K562 (cell line): ENCODE measurements around the gene KCTD15. TPM values are rescaled to one million over a fixed set of nuclear protein-coding genes. Genes with fewer than 3 reads are reported as not detected.

Experiments used
- ATAC-seq: fragments of 200-7000 bp; cut with Tn5 transposase; 3 replicates; pipeline ENCODE4 v1.9.1; 2020; ENCODE audit warnings: moderate library complexity
- BruUV-seq: library from RNA; stranded (reverse); fragments of 400-500 nt; replicated peaks from 2 replicates; lab custom pipeline; 2021; lab: Mats Ljungman, UMichigan
- CTCF ChIA-PET: fragments of 300-600 bp; formaldehyde crosslinking; extraction: SDS; loops from one replicate; lab custom pipeline; 2021; ENCODE audit warnings: low intra/inter-chr PET ratio; lab: Yijun Ruan, JAX
- POLR2A ChIA-PET: fragments of 300-600, 350-650 bp; sonication (Branson Sonifier 250); formaldehyde crosslinking; extraction: SDS; loops from one replicate; lab custom pipeline; 2021; ENCODE audit warnings: antibody characterized with exemption, inconsistent platforms; lab: Yijun Ruan, JAX
- DNase-seq, 4 experiments: peaks; one replicate each; pipeline versions ENCODE4 v3.0.0 to v3.0.0-alpha.2; 2011 to 2018; ENCODE audit warnings: low spot score in 3 of 4, mixed read lengths in 3 of 4; ENCODE audit errors: extremely low read depth in 1 of 4
- FAIRE-seq: peaks from 2 replicates; lab custom pipeline; 2011; peaks lifted over from hg19 to GRCh38; lab: Jason Lieb, UNC
- H2AFZ ChIP-seq: 2 replicates; pipeline ENCODE4 v1.6.0; 2011; ENCODE audit warnings: low read depth, low read length, control low read depth, inconsistent platforms
- H3K27ac ChIP-seq: fragments of 200-600 bp; 3 replicates; pipeline ENCODE4 v1.8.0; 2011; ENCODE audit warnings: low read depth, mild to moderate bottlenecking, control low read depth, inconsistent platforms, low read length, moderate library complexity, mixed read lengths; ENCODE audit errors: extremely low read depth
- H3K27me3 ChIP-seq, 2 experiments: fragments of 300-600 bp in 1 of 2; 2 replicates in 1 of 2; 3 replicates in 1 of 2; pipeline versions ENCODE4 v1.6.0 to v1.8.0; 2011; ENCODE audit warnings: inconsistent platforms in 2 of 2, low read length in 2 of 2, mild to moderate bottlenecking in 1 of 2, mixed read lengths in 1 of 2, moderate library complexity in 1 of 2; ENCODE audit not compliant: control insufficient read depth in 2 of 2, insufficient read depth in 2 of 2
- H3K36me3 ChIP-seq: fragments of 300-600 bp; 3 replicates; pipeline ENCODE4 v1.8.0; 2011; ENCODE audit warnings: mild to moderate bottlenecking, low read length, inconsistent platforms; ENCODE audit not compliant: control insufficient read depth, insufficient read depth
- H3K4me1 ChIP-seq, 2 experiments: fragments of 200-600 bp in 1 of 2; replicated peaks in 1 of 2; 2 replicates in 1 of 2; 3 replicates in 1 of 2; pipeline versions ENCODE4 v1.5.1 to v1.8.0; 2011; ENCODE audit warnings: inconsistent platforms in 2 of 2, low read length in 2 of 2, mild to moderate bottlenecking in 1 of 2, mixed read lengths in 1 of 2, moderate library complexity in 1 of 2; ENCODE audit not compliant: control insufficient read depth in 2 of 2, insufficient read depth in 2 of 2
- H3K4me2 ChIP-seq: 2 replicates; pipeline ENCODE4 v1.6.1; 2011; ENCODE audit warnings: low read length, control low read depth, inconsistent platforms, mixed read lengths; ENCODE audit not compliant: insufficient read depth
- H3K4me3 ChIP-seq: fragments of 200-600 bp; sonication (generic), shearing (Covaris generic); 2 replicates; pipeline ENCODE4 v1.5.1; 2016; ENCODE audit warnings: control low read depth, inconsistent platforms
- H3K79me2 ChIP-seq: fragments of 200-600 bp; 3 replicates; pipeline ENCODE4 v1.8.0; 2011; ENCODE audit warnings: low read length, inconsistent platforms; ENCODE audit not compliant: control insufficient read depth, insufficient read depth
- H3K9ac ChIP-seq, 2 experiments: 2 replicates each; pipeline versions ENCODE4 v1.6.0 to v1.6.1; 2011; ENCODE audit warnings: low read depth in 2 of 2, low read length in 2 of 2, control low read depth in 1 of 2, inconsistent platforms in 1 of 2, mild to moderate bottlenecking in 1 of 2, mixed read lengths in 1 of 2; ENCODE audit not compliant: insufficient read depth in 1 of 2
- H3K9me1 ChIP-seq: one replicate; pipeline ENCODE4 v1.6.0; 2011; ENCODE audit warnings: inconsistent platforms, mild to moderate bottlenecking, low read length, moderate library complexity; ENCODE audit not compliant: control insufficient read depth, insufficient read depth
- H3K9me3 ChIP-seq: replicated peaks from 2 replicates; pipeline ENCODE4 v1.5.1; 2011; ENCODE audit warnings: low read depth, low read length, inconsistent platforms; ENCODE audit not compliant: control insufficient read depth, insufficient read depth
- H4K20me1 ChIP-seq: replicated peaks from 2 replicates; pipeline ENCODE4 v1.6.1; 2011; ENCODE audit warnings: low read length, inconsistent platforms, mixed read lengths; ENCODE audit not compliant: control insufficient read depth, insufficient read depth
- ATF1 ChIP-seq, 2 experiments: fragments of 450-650 bp in 1 of 2; IDR thresholded peaks; 2 replicates each; pipeline ENCODE4 v1.6.1; 2016; ENCODE audit warnings: missing compliant biosample characterization in 1 of 2, missing genetic modification characterization in 1 of 2
- PRMT5 ChIP-seq: sonication (generic); formaldehyde crosslinking; IDR thresholded peaks from 2 replicates; pipeline ENCODE4 v1.5.0; 2020; ENCODE audit warnings: missing genetic modification reagents
- RNF2 ChIP-seq: sonication (generic); IDR thresholded peaks from 2 replicates; pipeline ENCODE4 v1.6.1; 2016
- WGBS: fragments of 100-300 bp; shearing (Covaris generic); methylation state at CpG from one replicate; pipeline ENCODE4 v1.1.6; 2016; ENCODE audit warnings: low coverage, mixed read lengths; ENCODE audit not compliant: insufficient coverage; ENCODE audit errors: missing lambda C conversion rate; 5-methylcytosine and 5-hydroxymethylcytosine counted together
- in situ Hi-C: fragments of 300-500 bp; cut with MboI; formaldehyde crosslinking; loops from 4 replicates; pipeline ENCODE4 v1.15.0; 2018; ENCODE audit warnings: inconsistent platforms, mixed read lengths
- intact Hi-C: fragments of 100-400 bp; cut with micrococcal nuclease; formaldehyde crosslinking; loops from 2 replicates; pipeline ENCODE4 v1.14.2; 2022
- polyA plus RNA-seq, 8 experiments: library from polyadenylated mRNA; depleted of rRNA in 4 of 8; stranded (reverse) in 5 of 8; unstranded in 3 of 8; fragments of >200 nt; fragmentation: Nextera tagmentation in 2 of 8; fragmentation: Illumina TruSeq in 1 of 8; extraction: Ambion mirVana in 2 of 8; extraction: Trizol in 1 of 8; gene quantifications; 2 replicates each; pipeline versions ENCODE4 v1.2.1 to v1.2.3, GENCODE V29; 2011 to 2014; ENCODE audit warnings: inconsistent platforms in 1 of 8, missing spikeins in 1 of 8
- total RNA-seq, 7 experiments: library from RNA; depleted of rRNA in 6 of 7; stranded (reverse); fragments of >200 nt in 6 of 7; fragmentation: Illumina TruSeq in 2 of 7; extraction: Trizol in 2 of 7; gene quantifications; 2 replicates each; pipeline versions ENCODE4 v1.2.1 to v1.2.3, GENCODE V29; 2011 to 2021; ENCODE audit warnings: low replicate concordance in 1 of 7
- TF ChIP-seq, protein P1 (sequence below): fragments of 200-600 bp; sonication (generic); IDR thresholded peaks from one replicate; pipeline ENCODE4 v1.6.1; 2012; ENCODE audit warnings: mild to moderate bottlenecking, low read depth, low read length, inconsistent platforms

KCTD15 gene
- total and polyA plus RNA-seq, 9 of the 15 experiments (the other 6 are each of a cell fraction or from before 2014, with no cell fraction given) = 1.7 to 49.0 (median 11.8) TPM

GRCh38 chr19:33781996-33782395 is 14.7 kb upstream of the KCTD15 start:
- intact Hi-C loops (no loop called here), in situ Hi-C loops (loop anchor here (5.0 kb wide), 2 partner anchors 310 to 925 kb away; no protein-coding TSS in a partner anchor)
- no peak for ATAC-seq

GRCh38 chr19:33784432-33784831 is 12.2 kb upstream of the KCTD15 start:
- Histone ChIP-seq H4K20me1 (peaks cover 10% of the 10 kb centered on the region), H3K9me1 (no peaks in the 10 kb centered on the region), H2AFZ (no peak overlapping the region), H3K27me3 (peaks cover 26 to 56% of the 10 kb centered on the region in 2 experiments; a peak in 4 of 5 replicates), H3K4me1 (peaks cover 0 to 3% of the 10 kb centered on the region in 2 experiments; a peak in 1 of 5 replicates), H3K36me3 (no peaks in the 10 kb centered on the region), H3K27ac (no peak overlapping the region), H3K9ac (no peak overlapping the region), H3K4me3 (no peak overlapping the region), H3K4me2 (no peak overlapping the region), H3K9me3 (no peaks in the 10 kb centered on the region), H3K79me2 (no peaks in the 10 kb centered on the region)
- ChIA-PET POLR2A (interaction anchor here (0.7 kb wide), 1 partner anchor 340 kb away, joined by 4 read pairs; no protein-coding TSS in a partner anchor), CTCF (no interaction called here)
- ATAC-seq = no peak
- no peak for DNase-seq
- no TSS peak for BruUV-seq
- intact Hi-C loops = no loop called here
- no peak for FAIRE-seq
- in situ Hi-C loops = loop anchor here (5.0 kb wide), 2 partner anchors 308 to 923 kb away; no protein-coding TSS in a partner anchor
- WGBS = 3% methylated on average over 5 of the region's 5 CpGs
- TF ChIP-seq, protein P1, sequence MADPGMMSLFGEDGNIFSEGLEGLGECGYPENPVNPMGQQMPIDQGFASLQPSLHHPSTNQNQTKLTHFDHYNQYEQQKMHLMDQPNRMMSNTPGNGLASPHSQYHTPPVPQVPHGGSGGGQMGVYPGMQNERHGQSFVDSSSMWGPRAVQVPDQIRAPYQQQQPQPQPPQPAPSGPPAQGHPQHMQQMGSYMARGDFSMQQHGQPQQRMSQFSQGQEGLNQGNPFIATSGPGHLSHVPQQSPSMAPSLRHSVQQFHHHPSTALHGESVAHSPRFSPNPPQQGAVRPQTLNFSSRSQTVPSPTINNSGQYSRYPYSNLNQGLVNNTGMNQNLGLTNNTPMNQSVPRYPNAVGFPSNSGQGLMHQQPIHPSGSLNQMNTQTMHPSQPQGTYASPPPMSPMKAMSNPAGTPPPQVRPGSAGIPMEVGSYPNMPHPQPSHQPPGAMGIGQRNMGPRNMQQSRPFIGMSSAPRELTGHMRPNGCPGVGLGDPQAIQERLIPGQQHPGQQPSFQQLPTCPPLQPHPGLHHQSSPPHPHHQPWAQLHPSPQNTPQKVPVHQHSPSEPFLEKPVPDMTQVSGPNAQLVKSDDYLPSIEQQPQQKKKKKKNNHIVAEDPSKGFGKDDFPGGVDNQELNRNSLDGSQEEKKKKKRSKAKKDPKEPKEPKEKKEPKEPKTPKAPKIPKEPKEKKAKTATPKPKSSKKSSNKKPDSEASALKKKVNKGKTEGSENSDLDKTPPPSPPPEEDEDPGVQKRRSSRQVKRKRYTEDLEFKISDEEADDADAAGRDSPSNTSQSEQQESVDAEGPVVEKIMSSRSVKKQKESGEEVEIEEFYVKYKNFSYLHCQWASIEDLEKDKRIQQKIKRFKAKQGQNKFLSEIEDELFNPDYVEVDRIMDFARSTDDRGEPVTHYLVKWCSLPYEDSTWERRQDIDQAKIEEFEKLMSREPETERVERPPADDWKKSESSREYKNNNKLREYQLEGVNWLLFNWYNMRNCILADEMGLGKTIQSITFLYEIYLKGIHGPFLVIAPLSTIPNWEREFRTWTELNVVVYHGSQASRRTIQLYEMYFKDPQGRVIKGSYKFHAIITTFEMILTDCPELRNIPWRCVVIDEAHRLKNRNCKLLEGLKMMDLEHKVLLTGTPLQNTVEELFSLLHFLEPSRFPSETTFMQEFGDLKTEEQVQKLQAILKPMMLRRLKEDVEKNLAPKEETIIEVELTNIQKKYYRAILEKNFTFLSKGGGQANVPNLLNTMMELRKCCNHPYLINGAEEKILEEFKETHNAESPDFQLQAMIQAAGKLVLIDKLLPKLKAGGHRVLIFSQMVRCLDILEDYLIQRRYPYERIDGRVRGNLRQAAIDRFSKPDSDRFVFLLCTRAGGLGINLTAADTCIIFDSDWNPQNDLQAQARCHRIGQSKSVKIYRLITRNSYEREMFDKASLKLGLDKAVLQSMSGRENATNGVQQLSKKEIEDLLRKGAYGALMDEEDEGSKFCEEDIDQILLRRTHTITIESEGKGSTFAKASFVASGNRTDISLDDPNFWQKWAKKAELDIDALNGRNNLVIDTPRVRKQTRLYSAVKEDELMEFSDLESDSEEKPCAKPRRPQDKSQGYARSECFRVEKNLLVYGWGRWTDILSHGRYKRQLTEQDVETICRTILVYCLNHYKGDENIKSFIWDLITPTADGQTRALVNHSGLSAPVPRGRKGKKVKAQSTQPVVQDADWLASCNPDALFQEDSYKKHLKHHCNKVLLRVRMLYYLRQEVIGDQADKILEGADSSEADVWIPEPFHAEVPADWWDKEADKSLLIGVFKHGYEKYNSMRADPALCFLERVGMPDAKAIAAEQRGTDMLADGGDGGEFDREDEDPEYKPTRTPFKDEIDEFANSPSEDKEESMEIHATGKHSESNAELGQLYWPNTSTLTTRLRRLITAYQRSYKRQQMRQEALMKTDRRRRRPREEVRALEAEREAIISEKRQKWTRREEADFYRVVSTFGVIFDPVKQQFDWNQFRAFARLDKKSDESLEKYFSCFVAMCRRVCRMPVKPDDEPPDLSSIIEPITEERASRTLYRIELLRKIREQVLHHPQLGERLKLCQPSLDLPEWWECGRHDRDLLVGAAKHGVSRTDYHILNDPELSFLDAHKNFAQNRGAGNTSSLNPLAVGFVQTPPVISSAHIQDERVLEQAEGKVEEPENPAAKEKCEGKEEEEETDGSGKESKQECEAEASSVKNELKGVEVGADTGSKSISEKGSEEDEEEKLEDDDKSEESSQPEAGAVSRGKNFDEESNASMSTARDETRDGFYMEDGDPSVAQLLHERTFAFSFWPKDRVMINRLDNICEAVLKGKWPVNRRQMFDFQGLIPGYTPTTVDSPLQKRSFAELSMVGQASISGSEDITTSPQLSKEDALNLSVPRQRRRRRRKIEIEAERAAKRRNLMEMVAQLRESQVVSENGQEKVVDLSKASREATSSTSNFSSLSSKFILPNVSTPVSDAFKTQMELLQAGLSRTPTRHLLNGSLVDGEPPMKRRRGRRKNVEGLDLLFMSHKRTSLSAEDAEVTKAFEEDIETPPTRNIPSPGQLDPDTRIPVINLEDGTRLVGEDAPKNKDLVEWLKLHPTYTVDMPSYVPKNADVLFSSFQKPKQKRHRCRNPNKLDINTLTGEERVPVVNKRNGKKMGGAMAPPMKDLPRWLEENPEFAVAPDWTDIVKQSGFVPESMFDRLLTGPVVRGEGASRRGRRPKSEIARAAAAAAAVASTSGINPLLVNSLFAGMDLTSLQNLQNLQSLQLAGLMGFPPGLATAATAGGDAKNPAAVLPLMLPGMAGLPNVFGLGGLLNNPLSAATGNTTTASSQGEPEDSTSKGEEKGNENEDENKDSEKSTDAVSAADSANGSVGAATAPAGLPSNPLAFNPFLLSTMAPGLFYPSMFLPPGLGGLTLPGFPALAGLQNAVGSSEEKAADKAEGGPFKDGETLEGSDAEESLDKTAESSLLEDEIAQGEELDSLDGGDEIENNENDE = no peak
- TF ChIP-seq RNF2 (no peak), ATF1 (CRISPR knock-in tag; IDR thresholded peaks at IDR 0.05) (no peak), ATF1 (tag; IDR thresholded peaks at IDR 0.05) (no peak)

More at GRCh38 chr19:33781996-33782395, 14.7 kb upstream of the KCTD15 start:
- DNase-seq = no peak
- H3K79me2 ChIP-seq = no peaks in the 10 kb centered on the region
- H3K9me3 ChIP-seq = no peaks in the 10 kb centered on the region
- POLR2A ChIA-PET = no interaction called here
- no peak overlapping the region for H2AFZ ChIP-seq
- CTCF ChIA-PET = no interaction called here
- peaks cover 21% of the 10 kb centered on the region for H4K20me1 ChIP-seq
- BruUV-seq = no TSS peak
- no peak for TF ChIP-seq PRMT5 (CRISPR knock-in tag)
- H3K4me2 ChIP-seq = no peak overlapping the region
- peaks cover 0 to 17% of the 10 kb centered on the region in 2 experiments; a peak in 2 of 5 replicates for H3K4me1 ChIP-seq
- no peak overlapping the region for H3K27ac ChIP-seq
- H3K9me1 ChIP-seq = no peaks in the 10 kb centered on the region
- WGBS = 2% methylated on average over 5 of the region's 5 CpGs
- H3K9ac ChIP-seq = no peak overlapping the region
- H3K4me3 ChIP-seq = no peak overlapping the region
- H3K27me3 ChIP-seq = peaks cover 23 to 54% of the 10 kb centered on the region in 2 experiments; a peak in 4 of 5 replicates
- H3K36me3 ChIP-seq = no peaks in the 10 kb centered on the region
- no peak for FAIRE-seq
